ENCODE results near the gene CRISPLD2. TPM values are rescaled to one million over a fixed set of nuclear protein-coding genes. Genes with fewer than 3 reads are reported as not detected.

CRISPLD2 gene
- total RNA-seq, 5 donors from 2014 or later (not counting 1 experiment from before 2014, with no cell fraction given) = 0.76 to 2.8 (median 1.8) TPM

DNA sequence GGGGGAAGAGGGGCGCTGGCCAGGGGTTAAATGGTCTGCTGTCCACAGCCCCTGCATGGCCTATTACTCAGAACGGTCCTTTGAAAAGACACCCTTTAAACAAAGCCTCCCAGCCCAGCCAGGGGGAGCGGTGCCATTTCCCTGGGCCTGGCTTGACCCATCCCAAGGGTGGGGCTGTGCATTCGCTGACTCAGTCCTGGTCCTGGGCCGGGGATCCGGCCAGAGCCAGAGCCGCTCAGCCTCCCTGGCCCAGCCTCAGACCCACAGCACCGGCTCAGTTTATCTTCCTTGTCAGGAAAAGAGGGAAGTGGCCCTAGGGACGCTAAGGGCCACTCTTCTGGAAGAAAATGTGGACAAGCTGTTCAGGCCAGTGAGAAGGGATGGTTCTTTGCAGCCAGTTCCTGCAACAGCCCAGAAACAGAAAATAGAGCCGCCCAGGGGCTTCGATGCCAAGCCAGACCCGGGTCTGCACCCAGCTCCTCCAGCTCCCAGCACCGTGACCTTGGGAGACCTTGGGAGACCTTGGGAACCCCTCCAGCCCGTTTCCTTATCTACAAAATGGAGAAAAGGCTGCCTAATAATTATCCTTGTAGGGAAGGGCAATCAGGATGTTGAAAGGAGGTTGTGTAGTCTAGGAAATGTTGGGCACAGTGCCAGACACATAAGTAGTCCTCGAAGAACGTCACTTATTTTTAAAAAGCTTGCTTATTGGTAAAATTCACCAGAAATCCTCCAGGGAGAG lies 109.1 kb downstream of the CRISPLD2 start:
- no peak overlapping the region for H3K4me3 Mint-ChIP-seq
- no peak for DNase-seq
- no peak overlapping the region for H3K27ac Mint-ChIP-seq

DNA sequence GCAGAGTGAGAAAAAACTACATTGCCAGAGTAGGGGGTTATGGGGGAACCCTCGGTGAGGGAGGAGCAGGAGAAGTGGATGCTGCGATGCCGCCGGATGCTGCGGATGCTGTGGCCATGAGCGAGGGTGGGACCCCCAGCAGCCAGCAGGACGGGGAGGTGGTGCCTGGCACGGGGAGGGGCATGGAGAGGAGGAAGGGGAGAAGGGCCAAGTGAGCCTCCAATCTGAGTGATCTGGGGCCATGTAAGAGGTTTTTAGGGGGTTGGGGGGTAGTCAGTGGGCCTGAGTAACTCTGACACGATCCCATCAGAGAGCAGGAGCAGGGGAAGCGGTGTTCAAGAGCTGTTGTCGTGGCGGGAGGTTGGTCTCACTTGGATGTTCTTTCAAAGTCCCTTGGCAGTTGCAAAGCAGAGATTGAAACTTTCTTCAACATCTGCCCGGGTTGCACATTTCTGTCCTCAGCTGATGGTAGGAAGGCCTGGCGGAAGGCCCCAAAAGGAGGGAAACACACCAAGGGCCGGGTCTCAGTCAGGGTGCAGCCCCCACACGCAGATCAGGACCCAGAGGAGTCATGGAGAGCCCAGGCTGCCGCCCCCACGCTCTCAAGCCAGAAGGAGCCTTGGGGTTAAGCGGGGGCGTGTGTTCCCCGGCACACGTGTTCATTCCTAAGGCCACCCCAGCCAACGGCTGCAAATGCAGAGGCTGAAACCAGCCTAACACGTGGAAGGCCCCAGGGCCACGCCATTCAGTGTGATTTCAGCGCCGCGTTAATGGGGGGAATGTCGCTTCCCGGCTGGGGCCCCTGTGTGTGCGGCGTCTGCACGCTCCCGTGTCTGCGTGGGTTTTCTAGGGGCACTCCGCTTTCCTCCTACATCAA lies 109.9 kb downstream of the CRISPLD2 start:
- H3K27ac ChIP-seq (ENCODE audit: low read length) = no peak overlapping the region
- ATAC-seq (replicated peaks in 1 of 4) (no peak), DNase-seq (no peak)
- POLR2A ChIA-PET = no interaction called here
- no peaks in the 10 kb centered on the region for H3K36me3 ChIP-seq (ENCODE audit: control insufficient read depth in 2 of 2, extremely low read depth in 1 of 2, insufficient read depth in 1 of 2, low read length in 1 of 2)
- H3K9me3 Mint-ChIP-seq = no peaks in the 10 kb centered on the region
- H3K4me3 Mint-ChIP-seq = no peak overlapping the region
- CTCF ChIA-PET = no interaction called here
- H3K4me3 ChIP-seq (ENCODE audit: control insufficient read depth in 1 of 2, extremely low read depth in 1 of 2, low read length in 1 of 2) = no peak overlapping the region
- no peak overlapping the region for H3K27ac Mint-ChIP-seq
- 87% methylated on average over 35 of the region's 36 CpGs for WGBS (ENCODE audit: insufficient coverage)
- peaks cover 0 to 8% (median 0%) of the 10 kb centered on the region in 3 donors for H3K4me1 Mint-ChIP-seq
- H3K4me1 ChIP-seq (ENCODE audit: control insufficient read depth in 1 of 2, extremely low read depth in 1 of 2, insufficient read depth in 2 of 2, low read length in 2 of 2) = no peaks in the 10 kb centered on the region
- H3K27me3 ChIP-seq (replicated peaks in 1 of 2; ENCODE audit: control insufficient read depth in 2 of 2, extremely low read depth in 1 of 2, insufficient read depth in 2 of 2, low read length in 1 of 2) = peaks cover 0 to 17% of the 10 kb centered on the region in 2 experiments
- no peaks in the 10 kb centered on the region for H3K27me3 Mint-ChIP-seq
- H3K9me3 ChIP-seq = no peaks in the 10 kb centered on the region
- H3K36me3 Mint-ChIP-seq = no peaks in the 10 kb centered on the region

More for the DNA sequence above, 109.1 kb downstream of the CRISPLD2 start:
- no peaks in the 10 kb centered on the region for H3K36me3 ChIP-seq (ENCODE audit: control insufficient read depth in 2 of 2, extremely low read depth in 1 of 2, insufficient read depth in 1 of 2, low read length in 1 of 2)
- 98% methylated on average over 8 of the region's 16 CpGs for WGBS (ENCODE audit: insufficient coverage)
- H3K9me3 ChIP-seq = no peaks in the 10 kb centered on the region
- Mint-ChIP-seq H3K4me1 (peaks cover 0 to 8% (median 0%) of the 10 kb centered on the region in 3 donors), H3K27me3 (no peaks in the 10 kb centered on the region), H3K36me3 (no peaks in the 10 kb centered on the region), H3K9me3 (no peaks in the 10 kb centered on the region)
- H3K27me3 ChIP-seq (replicated peaks in 1 of 2; ENCODE audit: control insufficient read depth in 2 of 2, extremely low read depth in 1 of 2, insufficient read depth in 2 of 2, low read length in 1 of 2) = peaks cover 0 to 15% of the 10 kb centered on the region in 2 experiments
- ChIA-PET CTCF (interaction anchor here in 1 of 2 donors (0.6 kb wide), 2 partner anchors 23 to 418 kb away, joined by 3 to 6 read pairs; no protein-coding TSS in a partner anchor), POLR2A (no interaction called here)
- no peak for ATAC-seq (replicated peaks in 1 of 4)
- no peaks in the 10 kb centered on the region for H3K4me1 ChIP-seq (ENCODE audit: control insufficient read depth in 1 of 2, extremely low read depth in 1 of 2, insufficient read depth in 2 of 2, low read length in 2 of 2)
- no peak overlapping the region for H3K4me3 ChIP-seq (ENCODE audit: control insufficient read depth in 1 of 2, extremely low read depth in 1 of 2, low read length in 1 of 2)
- no peak overlapping the region for H3K27ac ChIP-seq (ENCODE audit: low read length)

GRCh38 chr16:84930298-84931106 lies 110.7 kb downstream of the CRISPLD2 start:
- Mint-ChIP-seq H3K4me1 (peaks cover 0 to 8% (median 0%) of the 10 kb centered on the region in 3 donors), H3K9me3 (no peaks in the 10 kb centered on the region), H3K36me3 (no peaks in the 10 kb centered on the region), H3K4me3 (no peak overlapping the region), H3K27me3 (no peaks in the 10 kb centered on the region), H3K27ac (no peak overlapping the region)
- Histone ChIP-seq H3K4me1 (ENCODE audit: control insufficient read depth in 1 of 2, extremely low read depth in 1 of 2, insufficient read depth in 2 of 2, low read length in 2 of 2) (no peaks in the 10 kb centered on the region), H3K9me3 (no peaks in the 10 kb centered on the region), H3K27ac (ENCODE audit: low read length) (no peak overlapping the region), H3K4me3 (ENCODE audit: control insufficient read depth in 1 of 2, extremely low read depth in 1 of 2, low read length in 1 of 2) (no peak overlapping the region), H3K27me3 (replicated peaks in 1 of 2; ENCODE audit: control insufficient read depth in 2 of 2, extremely low read depth in 1 of 2, insufficient read depth in 2 of 2, low read length in 1 of 2) (peaks cover 0 to 9% of the 10 kb centered on the region in 2 experiments), H3K36me3 (ENCODE audit: control insufficient read depth in 2 of 2, extremely low read depth in 1 of 2, insufficient read depth in 1 of 2, low read length in 1 of 2) (no peaks in the 10 kb centered on the region)
- no peak for ATAC-seq (replicated peaks in 1 of 4)
- WGBS (ENCODE audit: insufficient coverage) = 68% methylated on average over 6 of the region's 8 CpGs
- CTCF ChIA-PET = interaction anchor here in 1 of 2 donors (0.6 to 0.7 kb wide), 2 partner anchors 119 to 280 kb away, joined by 3 read pairs; no protein-coding TSS in a partner anchor
- peak in 1 of 35 experiments; percentile 13 for DNase-seq
- POLR2A ChIA-PET = no interaction called here

- H3K27me3 ChIP-seq (replicated peaks in 1 of 2; ENCODE audit: control insufficient read depth in 2 of 2, extremely low read depth in 1 of 2, insufficient read depth in 2 of 2, low read length in 1 of 2) = peaks cover 0 to 9% of the 10 kb centered on the region in 2 experiments
- no peaks in the 10 kb centered on the region for H3K4me1 ChIP-seq (ENCODE audit: control insufficient read depth in 1 of 2, extremely low read depth in 1 of 2, insufficient read depth in 2 of 2, low read length in 2 of 2)
- POLR2A ChIA-PET = no interaction called here
- H3K36me3 ChIP-seq (ENCODE audit: control insufficient read depth in 2 of 2, extremely low read depth in 1 of 2, insufficient read depth in 1 of 2, low read length in 1 of 2) = no peaks in the 10 kb centered on the region
- no peaks in the 10 kb centered on the region for H3K9me3 ChIP-seq
- CTCF ChIA-PET = interaction anchor here in 1 of 2 donors (0.6 to 1.6 kb wide), 3 partner anchors 22 to 280 kb away, joined by 3 to 4 read pairs (median 3); no protein-coding TSS in a partner anchor
- Mint-ChIP-seq H3K36me3 (no peaks in the 10 kb centered on the region), H3K9me3 (no peaks in the 10 kb centered on the region), H3K4me1 (peaks cover 0 to 8% (median 0%) of the 10 kb centered on the region in 3 donors), H3K4me3 (no peak overlapping the region), H3K27ac (no peak overlapping the region), H3K27me3 (no peaks in the 10 kb centered on the region)
- WGBS (ENCODE audit: insufficient coverage) = 89% methylated on average over 3 of the region's 4 CpGs
- H3K4me3 ChIP-seq (ENCODE audit: control insufficient read depth in 1 of 2, extremely low read depth in 1 of 2, low read length in 1 of 2) = no peak overlapping the region
- H3K27ac ChIP-seq (ENCODE audit: low read length) = no peak overlapping the region
- ATAC-seq (replicated peaks in 1 of 4) (no peak), DNase-seq (no peak)
These were observed 111.3 kb downstream of the CRISPLD2 start for GRCh38 chr16:84931107-84931494.

- H3K27me3 Mint-ChIP-seq = no peaks in the 10 kb centered on the region
- ChIA-PET CTCF (interaction anchor here (0.5 to 1.6 kb wide), 4 partner anchors 21 to 279 kb away, joined by 3 to 4 read pairs (median 4); no protein-coding TSS in a partner anchor), POLR2A (no interaction called here)
- Histone ChIP-seq H3K4me3 (ENCODE audit: control insufficient read depth in 1 of 2, extremely low read depth in 1 of 2, low read length in 1 of 2) (no peak overlapping the region), H3K27ac (ENCODE audit: low read length) (no peak overlapping the region), H3K4me1 (ENCODE audit: control insufficient read depth in 1 of 2, extremely low read depth in 1 of 2, insufficient read depth in 2 of 2, low read length in 2 of 2) (no peaks in the 10 kb centered on the region), H3K9me3 (no peaks in the 10 kb centered on the region), H3K27me3 (replicated peaks in 1 of 2; ENCODE audit: control insufficient read depth in 2 of 2, extremely low read depth in 1 of 2, insufficient read depth in 2 of 2, low read length in 1 of 2) (peaks cover 0 to 9% of the 10 kb centered on the region in 2 experiments), H3K36me3 (ENCODE audit: control insufficient read depth in 2 of 2, extremely low read depth in 1 of 2, insufficient read depth in 1 of 2, low read length in 1 of 2) (no peaks in the 10 kb centered on the region)
- DNase-seq = no peak
- H3K36me3 Mint-ChIP-seq = no peaks in the 10 kb centered on the region
- H3K4me1 Mint-ChIP-seq = peaks cover 0 to 8% (median 0%) of the 10 kb centered on the region in 3 donors
- 84% methylated on average over 5 of the region's 8 CpGs for WGBS (ENCODE audit: insufficient coverage)
- H3K27ac Mint-ChIP-seq = no peak overlapping the region
- H3K4me3 Mint-ChIP-seq = no peak overlapping the region
- H3K9me3 Mint-ChIP-seq = no peaks in the 10 kb centered on the region
- no peak for ATAC-seq (replicated peaks in 1 of 4)
These were observed 111.7 kb downstream of the CRISPLD2 start for GRCh38 chr16:84931506-84931905.

DNA sequence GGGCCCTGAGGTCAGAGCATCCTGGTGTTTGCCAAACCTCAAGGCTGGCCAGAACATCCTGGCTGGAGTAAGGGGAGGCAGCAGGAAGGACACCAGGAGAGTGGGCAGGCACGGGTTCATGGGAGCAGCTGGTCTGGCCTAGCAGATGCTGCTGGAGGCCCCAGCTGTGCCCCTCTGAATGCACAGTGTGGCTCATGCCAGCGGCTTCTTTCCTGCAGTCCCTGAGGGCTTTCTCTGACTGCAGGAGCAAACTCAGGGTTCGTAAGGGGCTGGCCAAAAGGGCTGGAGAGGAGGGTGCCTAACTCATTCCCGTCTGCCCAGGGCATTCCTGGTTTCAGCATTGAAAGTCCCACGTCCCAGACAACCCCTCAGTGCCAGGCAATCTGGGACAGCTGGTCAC lies 112.9 kb downstream of the CRISPLD2 start:
- H3K4me3 Mint-ChIP-seq = no peak overlapping the region
- H3K4me3 ChIP-seq (ENCODE audit: control insufficient read depth in 1 of 2, extremely low read depth in 1 of 2, low read length in 1 of 2) = no peak overlapping the region
- H3K9me3 Mint-ChIP-seq = no peaks in the 10 kb centered on the region
- POLR2A ChIA-PET = no interaction called here
- H3K27me3 Mint-ChIP-seq = no peaks in the 10 kb centered on the region
- H3K4me1 ChIP-seq (ENCODE audit: control insufficient read depth in 1 of 2, extremely low read depth in 1 of 2, insufficient read depth in 2 of 2, low read length in 2 of 2) = no peaks in the 10 kb centered on the region
- no peaks in the 10 kb centered on the region for H3K9me3 ChIP-seq
- no peak for DNase-seq
- no peak for ATAC-seq (replicated peaks in 1 of 4)
- no peak overlapping the region for H3K27ac Mint-ChIP-seq
- H3K36me3 Mint-ChIP-seq = no peaks in the 10 kb centered on the region
- H3K4me1 Mint-ChIP-seq = peaks cover 0 to 8% (median 0%) of the 10 kb centered on the region in 3 donors
- H3K36me3 ChIP-seq (ENCODE audit: control insufficient read depth in 2 of 2, extremely low read depth in 1 of 2, insufficient read depth in 1 of 2, low read length in 1 of 2) = no peaks in the 10 kb centered on the region
- 74% methylated on average over 5 of the region's 5 CpGs for WGBS (ENCODE audit: insufficient coverage)
- H3K27ac ChIP-seq (ENCODE audit: low read length) = no peak overlapping the region
- CTCF ChIA-PET = interaction anchor here in 1 of 2 donors (1.6 kb wide), 1 partner anchor 20 kb away, joined by 4 read pairs; no protein-coding TSS in a partner anchor
- peaks cover 0 to 9% of the 10 kb centered on the region in 2 experiments for H3K27me3 ChIP-seq (replicated peaks in 1 of 2; ENCODE audit: control insufficient read depth in 2 of 2, extremely low read depth in 1 of 2, insufficient read depth in 2 of 2, low read length in 1 of 2)
